B cell (primary cell): ENCODE results near the gene BAAT.

Source experiments
- CTCF ChIP-seq: fragments of 200-600 bp; IDR thresholded peaks from one replicate; pipeline ENCODE4 v1.8.0; 2022; ENCODE audit warnings: antibody characterized with exemption, mild to moderate bottlenecking
- EZH2 ChIP-seq: IDR thresholded peaks from 2 replicates; pipeline ENCODE4 v1.6.1; 2012; ENCODE audit warnings: borderline replicate concordance, low read depth, mild to moderate bottlenecking, moderate library complexity, low read length; ENCODE audit not compliant: insufficient read depth, poor library complexity, severe bottlenecking

GRCh38 chr9:101381118-101381517 is 3.7 kb downstream of the BAAT start:
- TF ChIP-seq EZH2 (no peak), CTCF (no peak)
